NCI-H187 (cell line): ENCODE measurements around the gene ITM2B.

Source experiments
- DNase-seq, 2 experiments: peaks; one replicate each; lab custom pipeline; 2025; lab: John Stamatoyannopoulos, UW

Gene ITM2B

DNA sequence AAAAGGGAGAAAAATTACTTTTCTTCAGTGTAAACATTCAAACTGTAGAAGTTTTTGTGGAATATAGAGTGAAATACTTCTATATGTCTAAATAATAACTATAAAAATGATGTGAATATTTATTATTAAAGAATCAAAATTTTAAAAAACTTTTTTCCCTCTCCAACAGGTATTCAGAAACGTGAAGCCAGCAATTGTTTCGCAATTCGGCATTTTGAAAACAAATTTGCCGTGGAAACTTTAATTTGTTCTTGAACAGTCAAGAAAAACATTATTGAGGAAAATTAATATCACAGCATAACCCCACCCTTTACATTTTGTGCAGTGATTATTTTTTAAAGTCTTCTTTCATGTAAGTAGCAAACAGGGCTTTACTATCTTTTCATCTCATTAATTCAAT, 28.0 kb downstream of the ITM2B start:
- no peak for DNase-seq

DNA sequence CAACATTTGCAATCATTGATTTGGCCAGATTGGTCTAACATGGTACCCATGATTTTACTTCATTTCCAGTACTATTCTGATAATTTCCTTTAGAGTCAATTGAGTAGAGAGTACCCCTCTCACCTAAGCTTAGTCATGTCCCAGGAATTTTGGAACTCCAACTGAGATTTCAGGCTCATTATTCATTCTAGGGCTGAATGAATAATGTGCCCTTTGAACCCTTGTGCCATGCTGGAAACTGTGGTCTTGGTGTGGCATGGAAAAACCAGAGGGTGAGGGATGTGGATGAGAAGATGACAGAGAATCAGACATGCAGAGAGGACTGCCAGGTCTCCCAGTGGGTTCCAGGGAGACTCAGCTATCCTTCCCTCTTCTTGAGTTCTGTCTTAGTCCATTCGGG, 30.2 kb downstream of the ITM2B start:
- no peak for DNase-seq

DNA sequence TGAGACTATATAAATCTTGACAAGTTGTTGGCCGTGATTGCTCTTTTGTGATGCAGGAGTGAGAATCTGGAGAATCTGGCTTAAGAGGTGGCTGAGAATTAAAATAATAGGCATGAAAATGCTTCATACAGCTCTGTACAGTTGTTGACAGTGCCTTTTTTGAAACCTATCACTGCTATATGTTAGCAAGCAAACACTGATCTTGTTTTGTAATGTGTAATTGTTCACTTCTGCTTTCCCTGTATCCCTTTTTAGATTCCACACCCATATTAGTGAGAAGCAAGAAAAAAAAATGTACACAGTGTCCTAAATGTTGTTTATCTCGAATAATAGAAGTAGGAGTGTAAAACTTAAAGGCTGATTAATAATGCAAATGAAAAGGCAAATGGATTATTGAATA, 31.1 kb downstream of the ITM2B start:
- DNase-seq = no peak

DNA sequence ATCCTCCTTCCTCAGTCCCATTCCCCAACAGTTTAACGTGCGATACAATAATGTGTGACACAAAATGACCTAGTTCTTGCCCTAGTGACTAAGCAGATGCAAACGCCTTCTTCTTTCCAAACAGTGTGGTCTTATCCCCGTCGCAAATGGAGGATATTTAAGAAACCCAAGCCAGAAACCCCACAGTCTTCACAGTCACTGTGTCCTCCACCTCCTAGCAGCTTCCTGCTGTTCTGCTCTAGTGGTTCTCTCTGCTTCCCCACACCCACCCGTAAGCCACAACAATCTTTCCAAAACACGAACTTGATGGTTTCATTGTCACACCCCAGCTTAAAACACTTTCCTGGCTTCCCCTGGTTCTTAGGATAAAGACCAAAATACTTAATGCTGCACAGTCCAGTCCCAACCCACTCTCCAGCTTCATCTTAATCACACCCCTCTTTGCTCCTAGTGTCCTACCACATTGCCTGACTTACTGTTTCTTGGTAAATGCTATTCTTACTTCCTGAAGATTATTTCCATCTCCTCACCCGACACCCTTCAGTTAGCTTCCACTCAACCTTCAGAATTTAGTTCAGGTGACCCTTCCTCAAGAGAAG, 32.3 kb downstream of the ITM2B start:
- no peak for DNase-seq

DNA sequence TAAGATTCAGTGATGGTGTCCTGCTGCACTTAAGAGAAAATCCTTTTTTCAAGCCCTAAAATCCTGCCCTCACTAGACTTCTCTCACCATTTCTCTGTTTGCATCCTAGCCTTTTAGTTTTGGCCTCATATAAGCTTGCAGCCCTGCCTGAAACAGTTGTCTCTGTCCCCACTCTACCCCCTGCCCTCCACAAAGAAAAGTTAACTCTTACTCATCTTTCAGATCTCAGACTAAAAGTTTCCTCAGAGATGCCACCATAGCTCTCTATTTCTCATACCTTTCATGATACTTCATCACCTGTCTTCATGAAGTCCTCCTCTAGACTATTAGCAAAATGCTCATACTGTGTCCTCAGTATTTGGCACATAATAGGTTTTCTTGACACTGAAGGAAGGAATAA, 33.1 kb downstream of the ITM2B start:
- DNase-seq = no peak

DNA sequence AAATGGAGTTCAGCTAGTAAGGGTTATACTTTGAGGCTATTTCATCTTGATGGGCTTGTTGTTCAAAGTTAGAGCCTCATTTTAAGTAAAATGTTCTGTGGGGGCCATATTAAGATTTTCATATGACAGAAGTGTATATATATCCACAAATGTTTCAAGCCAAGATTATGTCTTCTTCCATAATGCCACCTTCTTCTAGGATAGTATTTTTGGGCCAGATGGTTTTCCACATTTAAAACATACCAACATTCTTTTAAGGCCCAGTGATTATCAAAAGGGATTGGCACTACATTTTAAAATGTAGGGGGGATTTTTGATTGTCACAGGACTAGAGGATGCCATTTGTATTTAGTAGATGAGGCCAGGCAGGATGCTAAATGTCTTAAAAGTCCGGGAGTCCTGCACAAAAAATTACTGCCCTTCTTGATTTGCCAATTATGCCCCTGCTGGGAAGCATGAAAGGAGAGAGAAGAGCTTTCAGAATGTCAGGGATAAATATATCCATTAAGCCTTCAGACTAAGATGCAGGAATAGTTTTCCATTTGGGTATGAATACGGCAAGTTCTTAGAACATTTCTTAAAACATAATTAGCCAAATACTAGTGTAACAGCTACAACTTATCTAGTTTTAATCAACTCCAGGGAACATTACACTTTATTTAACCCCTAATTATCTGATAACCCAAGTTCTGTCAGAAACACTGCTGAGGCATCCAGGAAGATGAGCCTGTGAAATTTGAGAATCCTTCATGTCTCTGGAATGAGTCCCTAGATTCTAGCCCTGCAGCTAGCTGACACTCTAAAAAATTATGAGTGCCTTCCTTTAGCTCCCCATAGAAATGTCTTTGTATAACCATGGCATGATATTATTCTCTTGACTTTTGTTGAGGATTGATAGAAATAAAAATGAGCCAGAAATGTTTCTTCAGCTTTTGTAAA, 34.0 kb downstream of the ITM2B start:
- DNase-seq = no peak

DNA sequence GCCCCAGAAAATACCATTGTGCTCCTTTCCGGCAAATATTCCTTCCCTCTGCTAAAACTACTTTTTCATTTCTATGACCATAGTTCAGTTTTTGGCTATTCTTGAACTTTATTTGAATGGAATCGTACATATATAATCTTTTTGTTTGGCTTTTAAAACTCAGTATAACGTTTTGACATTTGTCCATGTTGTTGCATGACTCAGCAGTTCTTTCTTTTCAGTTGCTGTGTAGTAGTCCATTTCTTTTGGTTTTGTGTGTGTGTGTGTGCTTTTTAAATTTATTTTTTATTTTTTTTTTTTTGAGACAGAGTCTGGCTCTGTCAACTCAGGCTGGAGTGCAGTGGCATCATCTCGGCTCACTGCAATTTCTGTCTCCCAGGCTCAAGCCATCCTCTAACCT, 35.0 kb downstream of the ITM2B start:
- no peak for DNase-seq

DNA sequence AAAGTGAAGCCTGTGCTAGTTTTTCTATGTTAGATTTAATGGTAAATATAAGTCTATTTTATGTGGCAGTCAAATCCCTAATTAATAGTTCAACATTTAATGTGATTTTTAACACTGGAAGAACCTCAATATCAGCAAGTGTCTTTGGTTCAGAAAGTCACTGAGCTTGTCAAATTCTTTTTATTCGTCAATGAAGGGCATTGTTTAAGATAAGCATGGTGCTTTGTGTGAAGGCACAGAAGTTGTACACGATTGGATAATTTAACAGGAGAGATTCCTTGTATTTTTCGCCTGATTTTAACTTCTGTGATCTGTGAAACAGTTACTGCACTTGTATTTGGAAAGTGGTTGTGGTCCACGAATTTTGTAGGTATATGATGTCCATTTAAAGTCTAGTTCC, 40.3 kb downstream of the ITM2B start:
- no peak for DNase-seq

DNA sequence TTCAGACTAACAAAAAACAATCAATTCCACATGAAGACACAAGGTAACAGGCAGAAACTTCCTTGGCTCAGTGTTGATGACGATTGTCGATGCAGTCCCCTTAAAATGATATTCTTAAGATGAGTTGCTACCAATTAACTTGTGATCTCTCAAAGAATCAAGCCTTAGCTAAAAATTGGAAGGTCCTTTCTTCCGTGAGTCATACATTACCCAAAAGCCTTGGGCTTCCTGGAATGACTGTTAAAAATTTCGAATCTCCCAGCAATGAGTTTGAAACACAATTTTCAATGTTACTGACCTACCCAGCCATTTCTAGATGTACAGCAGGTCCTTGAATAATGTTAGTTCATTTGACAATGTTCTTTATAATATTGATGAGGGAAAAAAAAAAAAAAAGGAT, 42.5 kb downstream of the ITM2B start:
- DNase-seq = no peak

DNA sequence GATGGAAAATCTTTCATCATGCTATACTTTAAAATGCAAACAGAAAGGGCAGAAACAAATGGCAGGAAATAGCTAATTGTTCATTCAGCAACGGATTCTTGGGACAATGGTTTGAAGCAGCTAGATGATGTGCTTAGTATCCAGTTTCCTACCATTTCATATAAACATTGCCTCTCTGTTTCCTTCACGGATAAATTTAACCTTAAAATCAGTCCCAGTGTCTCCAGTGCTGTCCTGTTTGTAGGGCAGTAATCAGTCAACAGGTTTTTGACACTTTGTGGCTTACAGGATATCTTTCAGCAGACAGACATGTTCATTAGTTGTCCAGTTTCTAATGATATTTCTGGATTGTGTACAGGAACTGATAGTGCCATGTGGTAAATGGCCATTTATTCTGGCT, 45.8 kb downstream of the ITM2B start:
- no peak for DNase-seq

DNA sequence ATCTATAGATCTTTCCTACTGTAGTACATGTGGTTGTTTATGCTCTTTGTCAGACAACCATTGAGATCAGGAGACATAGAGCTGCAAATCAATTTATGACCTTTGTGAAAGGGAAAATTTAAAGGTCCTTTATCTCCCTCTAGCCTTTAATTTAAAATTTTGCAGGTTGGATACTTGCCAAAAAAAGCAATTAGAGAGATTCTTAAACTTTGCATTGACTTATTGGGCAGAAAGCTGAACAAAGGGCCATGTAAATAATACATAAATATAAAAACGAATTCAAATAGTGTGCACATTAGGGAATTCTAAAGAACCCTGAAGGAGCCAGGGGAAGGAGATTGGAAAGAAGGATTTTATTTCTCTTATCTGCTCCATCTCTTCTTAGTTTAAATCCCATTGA, 48.5 kb downstream of the ITM2B start:
- no peak for DNase-seq

DNA sequence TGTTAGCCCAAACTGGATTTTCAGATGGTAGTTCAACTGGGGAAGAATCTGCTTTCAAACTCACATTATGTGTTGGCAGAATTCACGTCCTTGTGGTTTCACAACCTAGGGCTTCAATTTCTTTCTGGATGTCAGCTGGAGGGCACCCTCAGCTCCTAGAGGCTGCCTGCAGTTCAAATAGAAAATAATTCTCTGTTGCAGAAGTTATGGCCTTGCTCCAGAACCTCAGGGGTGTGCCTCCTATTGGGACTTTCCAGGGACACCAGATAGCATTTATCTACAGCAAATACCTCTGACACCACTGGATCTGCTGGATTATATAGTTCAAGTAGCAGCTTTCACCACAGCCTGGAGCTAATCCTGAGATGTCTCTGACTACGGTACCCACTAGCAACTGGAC, 58.7 kb downstream of the ITM2B start:
- no peak for DNase-seq

DNA sequence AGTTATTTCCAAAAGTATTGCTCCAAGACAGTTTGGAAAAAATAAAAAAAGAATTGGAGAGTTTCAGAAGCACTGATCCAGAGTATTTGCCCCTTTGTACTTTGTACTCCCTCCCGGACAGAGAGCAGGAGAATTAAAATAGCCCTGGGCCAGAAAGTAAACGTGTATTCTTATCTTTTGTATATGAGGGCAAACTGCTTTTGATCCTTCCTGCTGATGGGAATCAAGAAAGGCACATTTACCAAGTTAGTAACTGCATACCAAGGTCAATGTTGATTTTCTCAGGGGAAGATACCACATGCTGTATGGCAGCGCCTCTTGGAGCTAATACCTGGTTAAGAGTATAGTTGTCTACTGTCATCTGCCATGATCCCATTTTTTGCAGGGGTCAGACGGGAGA, 59.6 kb downstream of the ITM2B start:
- no peak for DNase-seq

DNA sequence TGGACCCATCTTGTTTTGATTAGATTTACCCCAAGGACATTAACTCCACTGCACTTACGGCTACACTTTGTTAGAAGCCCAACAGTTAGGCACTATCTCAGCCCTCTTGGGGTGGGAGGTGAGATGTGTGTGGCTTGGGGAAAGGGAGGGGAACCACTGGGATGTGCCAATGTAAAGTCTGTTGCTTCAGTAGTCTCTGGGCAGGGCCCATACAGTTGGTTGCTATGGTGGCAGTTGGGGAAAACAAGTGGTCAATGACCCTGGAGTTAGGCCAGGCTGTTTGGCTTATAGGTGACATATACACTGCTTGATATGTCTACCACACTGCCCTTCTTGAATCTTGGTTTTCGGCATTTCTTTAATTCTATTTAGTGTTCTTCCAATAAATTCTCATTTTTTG, 61.6 kb downstream of the ITM2B start:
- no peak for DNase-seq

DNA sequence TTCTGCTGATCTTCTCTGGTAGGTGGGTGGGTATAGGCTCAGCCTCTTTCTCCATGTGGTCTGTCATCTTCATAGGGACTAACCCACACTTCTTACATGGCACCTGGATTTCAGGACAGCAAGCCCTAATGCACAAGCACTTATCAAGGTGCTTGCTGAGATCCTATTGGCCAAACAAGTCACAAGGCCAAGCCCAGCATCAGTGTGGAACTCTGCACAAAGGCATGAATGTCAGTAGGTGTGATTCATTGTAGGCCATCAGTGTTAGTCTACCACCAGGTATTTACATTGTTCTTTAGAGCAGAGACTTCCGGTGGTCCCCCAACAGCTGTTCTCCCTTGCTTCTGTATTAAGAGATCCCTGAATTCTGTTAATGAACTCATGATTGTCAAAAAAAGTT, 62.3 kb downstream of the ITM2B start:
- DNase-seq = no peak

DNA sequence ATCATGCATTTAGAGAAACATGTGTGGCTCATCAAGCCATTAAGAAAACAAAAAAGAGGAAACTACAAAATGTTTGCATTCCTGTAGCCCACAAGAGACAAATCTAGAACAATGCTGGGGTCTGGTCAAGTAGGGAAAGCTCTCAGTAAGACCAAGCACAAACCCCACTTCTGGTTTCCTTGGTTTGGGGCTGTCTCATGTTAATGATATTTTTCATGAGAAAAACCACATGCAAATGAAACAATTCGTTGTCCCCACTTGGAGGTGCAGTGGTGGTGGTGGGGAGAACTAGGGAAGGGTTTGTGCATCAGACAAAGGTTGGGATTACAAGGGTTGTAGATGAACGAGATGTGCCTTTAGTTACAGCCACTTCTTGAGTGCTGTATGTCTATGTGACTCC, 63.5 kb downstream of the ITM2B start:
- no peak for DNase-seq

DNA sequence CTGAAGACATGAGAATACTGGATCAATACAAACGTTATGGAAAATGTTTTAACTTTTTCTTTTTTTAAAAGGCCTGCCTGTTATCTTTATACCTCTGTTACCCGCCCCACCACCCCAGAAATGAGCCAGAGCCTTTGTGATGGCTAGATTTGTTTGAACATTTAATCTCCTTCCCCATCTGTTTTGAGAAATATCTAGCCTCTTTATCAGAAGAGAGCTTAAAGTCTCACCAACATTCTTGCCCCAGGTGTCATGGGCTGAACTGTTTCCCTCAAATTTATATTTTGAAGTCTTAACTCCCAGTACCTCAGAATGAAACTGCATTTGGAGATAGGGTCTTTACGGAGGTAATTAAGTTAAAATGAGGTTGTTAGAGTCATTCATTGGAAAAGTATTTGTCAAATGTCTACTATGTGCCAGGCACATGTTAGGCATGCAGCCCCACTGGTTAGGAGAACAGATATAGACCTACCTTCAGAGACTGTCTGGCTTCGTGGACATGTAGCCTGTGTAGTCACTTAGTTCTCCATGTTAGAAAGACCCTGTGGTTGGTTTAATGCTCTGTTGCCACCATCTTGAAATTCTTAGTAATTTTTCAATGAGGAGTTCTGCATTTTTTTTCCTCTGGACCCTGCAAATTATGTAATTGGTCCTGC, 64.3 kb downstream of the ITM2B start:
- no peak for DNase-seq

DNA sequence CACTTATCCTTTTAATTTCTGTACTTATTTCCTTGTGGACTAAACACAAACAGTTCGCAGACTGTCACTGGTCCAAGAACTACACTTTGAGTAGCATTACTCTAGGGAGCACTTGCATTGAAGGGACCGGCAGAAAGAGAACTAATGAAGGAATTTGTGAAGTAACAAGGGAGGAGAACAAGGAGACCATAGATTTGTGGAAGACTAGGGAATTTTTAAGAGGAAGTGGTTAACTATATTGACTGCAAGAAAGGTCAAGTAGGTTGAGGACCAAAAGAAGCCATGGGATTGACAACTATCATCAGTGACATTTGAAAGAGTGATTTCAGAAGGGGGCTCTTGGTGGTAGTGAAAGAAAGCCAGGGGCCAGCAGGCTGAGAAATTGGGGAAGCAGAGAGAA, 66.6 kb downstream of the ITM2B start:
- DNase-seq = no peak

DNA sequence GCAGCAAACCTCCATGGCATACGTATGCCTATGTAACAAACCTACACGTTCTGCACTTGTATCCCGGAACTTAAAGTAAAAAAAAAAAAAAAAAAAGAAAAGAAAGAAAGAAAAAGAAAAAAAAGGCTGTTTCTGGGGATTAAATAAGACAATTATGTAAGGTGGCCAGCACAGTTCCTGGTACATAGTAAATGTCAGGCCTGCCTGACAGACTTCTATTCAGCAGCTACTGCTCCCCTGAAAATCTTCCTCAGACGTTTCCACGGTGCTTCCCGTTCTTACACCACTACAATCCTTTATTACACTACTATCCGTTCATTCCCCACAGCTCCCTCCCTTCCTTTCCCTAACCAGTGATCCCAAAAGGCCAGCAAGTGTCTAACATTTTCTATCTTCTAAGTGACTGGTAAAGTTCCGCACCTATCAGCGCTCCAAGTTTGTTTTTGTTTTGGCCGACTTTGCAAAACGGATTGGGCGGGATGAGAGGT, 69.9 kb downstream of the ITM2B start:
- DNase-seq = no peak

DNA sequence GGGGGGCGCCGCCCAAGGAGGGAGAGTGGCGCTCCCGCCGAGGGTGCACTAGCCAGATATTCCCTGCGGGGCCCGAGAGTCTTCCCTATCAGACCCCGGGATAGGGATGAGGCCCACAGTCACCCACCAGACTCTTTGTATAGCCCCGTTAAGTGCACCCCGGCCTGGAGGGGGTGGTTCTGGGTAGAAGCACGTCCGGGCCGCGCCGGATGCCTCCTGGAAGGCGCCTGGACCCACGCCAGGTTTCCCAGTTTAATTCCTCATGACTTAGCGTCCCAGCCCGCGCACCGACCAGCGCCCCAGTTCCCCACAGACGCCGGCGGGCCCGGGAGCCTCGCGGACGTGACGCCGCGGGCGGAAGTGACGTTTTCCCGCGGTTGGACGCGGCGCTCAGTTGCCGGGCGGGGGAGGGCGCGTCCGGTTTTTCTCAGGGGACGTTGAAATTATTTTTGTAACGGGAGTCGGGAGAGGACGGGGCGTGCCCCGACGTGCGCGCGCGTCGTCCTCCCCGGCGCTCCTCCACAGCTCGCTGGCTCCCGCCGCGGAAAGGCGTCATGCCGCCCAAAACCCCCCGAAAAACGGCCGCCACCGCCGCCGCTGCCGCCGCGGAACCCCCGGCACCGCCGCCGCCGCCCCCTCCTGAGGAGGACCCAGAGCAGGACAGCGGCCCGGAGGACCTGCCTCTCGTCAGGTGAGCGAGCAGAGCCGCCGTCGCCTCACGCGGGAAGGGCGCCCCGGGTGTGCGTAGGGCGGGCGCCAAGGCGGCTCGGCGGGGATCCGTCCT, 70.5 kb downstream of the ITM2B start, which contains the start of gene RB1:
TSS of gene RB1 (plus strand) at position 393 of the 784 bp plus-strand sequence. CDS start at position 555, 162 bp downstream.
- no peak for DNase-seq

DNA sequence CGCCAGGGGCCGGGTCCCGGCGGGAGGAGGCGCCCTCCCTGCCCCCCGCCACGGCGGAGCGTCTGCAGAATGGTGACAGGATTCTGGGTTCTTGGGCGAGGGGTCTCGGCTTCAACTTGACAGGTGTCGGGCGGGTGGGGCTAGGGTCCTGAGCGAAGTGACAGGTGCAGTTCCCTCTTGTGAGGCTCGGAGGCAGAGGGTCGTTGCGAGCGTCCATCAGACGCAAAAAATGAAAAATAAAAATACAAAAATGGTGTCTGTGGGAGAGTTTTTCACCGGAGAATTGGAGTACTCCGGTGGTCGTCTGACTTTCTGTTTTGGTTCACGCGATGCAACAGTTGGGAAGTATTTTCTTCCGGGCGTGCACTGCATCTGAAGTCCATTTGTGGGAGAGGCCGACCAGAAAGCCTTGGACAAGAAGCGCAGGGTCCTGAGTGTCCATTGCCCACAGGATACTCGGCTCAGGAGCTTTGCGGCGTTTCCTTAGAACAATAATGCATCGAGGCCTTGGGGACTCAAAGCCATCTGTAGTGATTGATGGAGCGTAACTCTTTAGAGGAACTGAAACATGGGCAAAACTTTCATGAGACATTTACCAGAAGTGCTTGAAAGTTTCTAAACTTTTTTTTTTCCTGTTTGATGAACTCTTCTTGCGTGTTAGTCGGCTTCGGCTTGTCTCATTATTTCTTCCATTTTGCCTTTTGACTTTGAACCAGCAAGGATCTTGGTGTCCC, 71.3 kb downstream of the ITM2B start:
- no peak for DNase-seq
